Bronchial epithelial cell (primary cell): ENCODE data around the gene PRDX4. TPM values are rescaled to one million over a fixed set of nuclear protein-coding genes. Genes with fewer than 3 reads are reported as not detected.

Experiments used
- DNase-seq: peaks from one replicate; pipeline ENCODE4 v3.0.0-alpha.2; 2010; ENCODE audit warnings: low read depth
- FAIRE-seq: peaks from 2 replicates; lab custom pipeline; 2011; peaks lifted over from hg19 to GRCh38; lab: Jason Lieb, UNC
- H3K27me3 ChIP-seq: 2 replicates; pipeline ENCODE4 v1.5.1; 2011; ENCODE audit warnings: low read length; ENCODE audit not compliant: control insufficient read depth, insufficient read depth
- H3K36me3 ChIP-seq: 2 replicates; pipeline ENCODE4 v1.5.1; 2011; ENCODE audit warnings: low read length; ENCODE audit not compliant: control insufficient read depth, insufficient read depth
- H3K4me3 ChIP-seq: 2 replicates; pipeline ENCODE4 v1.5.1; 2011; ENCODE audit warnings: mild to moderate bottlenecking, low read depth, low read length, control low read depth
- total RNA-seq: library from RNA; depleted of rRNA; stranded (reverse); fragments of >200 nt; gene quantifications from 2 replicates; pipeline ENCODE4 v1.2.1, GENCODE V29; 2014
- TF ChIP-seq, protein P1 (sequence below): IDR thresholded peaks from 2 replicates; pipeline ENCODE4 v1.5.1; 2011; ENCODE audit warnings: mild to moderate bottlenecking, moderate library complexity, low read length, control low read depth, inconsistent platforms; ENCODE audit not compliant: insufficient read depth, severe bottlenecking

Gene PRDX4
- total RNA-seq, 1 donor from 2014 or later, result 179 TPM

- FAIRE-seq, result no peak
- TF ChIP-seq, protein P1, sequence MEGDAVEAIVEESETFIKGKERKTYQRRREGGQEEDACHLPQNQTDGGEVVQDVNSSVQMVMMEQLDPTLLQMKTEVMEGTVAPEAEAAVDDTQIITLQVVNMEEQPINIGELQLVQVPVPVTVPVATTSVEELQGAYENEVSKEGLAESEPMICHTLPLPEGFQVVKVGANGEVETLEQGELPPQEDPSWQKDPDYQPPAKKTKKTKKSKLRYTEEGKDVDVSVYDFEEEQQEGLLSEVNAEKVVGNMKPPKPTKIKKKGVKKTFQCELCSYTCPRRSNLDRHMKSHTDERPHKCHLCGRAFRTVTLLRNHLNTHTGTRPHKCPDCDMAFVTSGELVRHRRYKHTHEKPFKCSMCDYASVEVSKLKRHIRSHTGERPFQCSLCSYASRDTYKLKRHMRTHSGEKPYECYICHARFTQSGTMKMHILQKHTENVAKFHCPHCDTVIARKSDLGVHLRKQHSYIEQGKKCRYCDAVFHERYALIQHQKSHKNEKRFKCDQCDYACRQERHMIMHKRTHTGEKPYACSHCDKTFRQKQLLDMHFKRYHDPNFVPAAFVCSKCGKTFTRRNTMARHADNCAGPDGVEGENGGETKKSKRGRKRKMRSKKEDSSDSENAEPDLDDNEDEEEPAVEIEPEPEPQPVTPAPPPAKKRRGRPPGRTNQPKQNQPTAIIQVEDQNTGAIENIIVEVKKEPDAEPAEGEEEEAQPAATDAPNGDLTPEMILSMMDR, result no peak
- Histone ChIP-seq H3K4me3 (no peak overlapping the region), H3K27me3 (no peaks in the 10 kb centered on the region), H3K36me3 (no peaks in the 10 kb centered on the region)
- DNase-seq, result no peak
These were observed 65.4 kb downstream of the PRDX4 start for GRCh38 chrX:23732704-23733103.

Other genes starting within 250 kb of the PRDX4 start
- 29.2 and 66.1 TPM in 2 replicates for gene ACOT9, start 75.8 kb downstream of the PRDX4 start, total RNA-seq
- gene SAT1, start 115.7 kb downstream of the PRDX4 start, total RNA-seq, result 1,193 and 1,762 TPM in 2 replicates
- 6.0 and 7.4 TPM in 2 replicates for gene APOO, start 240.4 kb downstream of the PRDX4 start, total RNA-seq
- not detected in 2 replicates for gene CXorf58, start 240.5 kb downstream of the PRDX4 start, total RNA-seq